HEK293T (cell line): ENCODE data around the gene ANXA2.

Experiments
- ARNT ChIP-seq: fragments of 450-650 bp; IDR thresholded peaks from 2 replicates; pipeline ENCODE4 v1.6.1; 2017; ENCODE audit warnings: mild to moderate bottlenecking
- BHLHE40 ChIP-seq: fragments of 450-650 bp; IDR thresholded peaks from 2 replicates; pipeline ENCODE4 v1.6.1; 2016; ENCODE audit warnings: mild to moderate bottlenecking, moderate library complexity, borderline replicate concordance
- CTBP1 ChIP-seq: fragments of 450-650 bp; IDR thresholded peaks from 2 replicates; pipeline ENCODE4 v1.6.1; 2016; ENCODE audit warnings: borderline replicate concordance
- ELF4 ChIP-seq: fragments of 450-650 bp; IDR thresholded peaks from 2 replicates; pipeline ENCODE4 v1.6.1; 2017; ENCODE audit warnings: antibody characterized with exemption
- FOXA1 ChIP-seq: fragments of 450-650 bp; IDR thresholded peaks from 2 replicates; pipeline ENCODE4 v1.6.1; 2016; ENCODE audit warnings: mild to moderate bottlenecking
- FOXK2 ChIP-seq: fragments of 450-650 bp; IDR thresholded peaks from 2 replicates; pipeline ENCODE4 v1.6.1; 2016; ENCODE audit warnings: mild to moderate bottlenecking
- FOXM1 ChIP-seq: fragments of 450-650 bp; IDR thresholded peaks from 2 replicates; pipeline ENCODE4 v1.6.1; 2017; ENCODE audit warnings: mild to moderate bottlenecking, borderline replicate concordance
- HDGF ChIP-seq: fragments of 450-650 bp; IDR thresholded peaks from 2 replicates; pipeline ENCODE4 v1.6.1; 2017; ENCODE audit warnings: antibody characterized with exemption, borderline replicate concordance
- NFRKB ChIP-seq: fragments of 450-650 bp; IDR thresholded peaks from 2 replicates; pipeline ENCODE4 v1.6.1; 2016; ENCODE audit warnings: mild to moderate bottlenecking, moderate library complexity
- PKNOX1 ChIP-seq: fragments of 450-650 bp; IDR thresholded peaks from 2 replicates; pipeline ENCODE4 v1.6.1; 2016
- SP1 ChIP-seq: fragments of 450-650 bp; IDR thresholded peaks from 2 replicates; pipeline ENCODE4 v1.6.1; 2017
- SUZ12 ChIP-seq: fragments of 450-650 bp; IDR thresholded peaks from 2 replicates; pipeline ENCODE4 v1.6.1; 2016; ENCODE audit warnings: mild to moderate bottlenecking
- ZNF384 ChIP-seq: fragments of 450-650 bp; IDR thresholded peaks from 2 replicates; pipeline ENCODE4 v1.6.1; 2016

- TF ChIP-seq FOXA1 (no peak), NFRKB (no peak), SP1 (no peak), HDGF (no peak), FOXM1 (no peak), FOXK2 (no peak), SUZ12 (no peak), BHLHE40 (no peak), PKNOX1 (no peak), ZNF384 (no peak), CTBP1 (no peak), ARNT (no peak), ELF4 (no peak)
Measured at GRCh38 chr15:60385620-60386552, 11.9 kb downstream of the ANXA2 start.
